ENCODE measurements around the gene PRAC2.

DNA sequence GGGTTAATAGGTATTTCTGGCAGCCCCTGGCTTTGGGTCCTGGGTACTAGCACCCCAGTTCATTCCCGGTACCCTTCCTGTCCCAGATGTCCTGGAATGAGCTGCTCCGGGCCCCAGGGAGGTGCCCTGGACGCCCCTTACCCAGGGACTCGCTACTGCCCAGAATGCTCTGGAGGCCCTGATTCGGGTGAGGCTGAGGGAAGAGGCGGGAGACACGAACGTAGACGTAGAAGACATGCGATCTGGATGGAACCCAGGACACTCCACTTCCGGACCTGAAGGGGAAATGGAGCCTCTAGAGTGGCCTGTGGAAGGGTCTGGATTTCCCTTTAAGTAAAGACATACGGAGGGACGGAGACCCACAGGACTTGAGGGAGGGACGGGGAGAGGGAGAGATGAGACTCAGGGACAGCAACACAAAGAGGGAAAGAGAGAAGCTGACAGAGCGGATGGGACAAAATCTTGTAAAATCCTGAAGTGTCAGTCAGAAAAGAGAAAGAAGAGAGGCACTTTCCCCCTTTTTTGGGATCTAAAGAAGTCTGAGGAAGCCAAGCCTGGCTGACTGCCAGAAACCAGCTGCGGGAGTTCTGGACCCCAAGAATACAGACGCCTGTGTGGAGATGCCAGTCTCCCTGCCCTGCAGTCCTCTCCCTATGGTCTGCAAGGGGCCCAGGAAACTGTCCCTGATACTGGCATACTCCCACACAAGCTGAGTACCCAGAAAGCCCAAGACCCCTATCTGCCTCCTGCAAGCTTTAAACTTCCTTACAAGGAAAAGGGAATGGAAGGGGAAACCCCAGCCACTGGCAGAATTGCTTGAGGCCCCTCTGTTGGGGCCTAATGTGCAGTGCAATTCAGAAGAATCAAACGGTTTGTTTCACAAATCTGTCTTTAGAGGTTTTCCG lies 6.6 kb downstream of the PRAC2 start:
- TF ChIP-seq, protein P1, sequence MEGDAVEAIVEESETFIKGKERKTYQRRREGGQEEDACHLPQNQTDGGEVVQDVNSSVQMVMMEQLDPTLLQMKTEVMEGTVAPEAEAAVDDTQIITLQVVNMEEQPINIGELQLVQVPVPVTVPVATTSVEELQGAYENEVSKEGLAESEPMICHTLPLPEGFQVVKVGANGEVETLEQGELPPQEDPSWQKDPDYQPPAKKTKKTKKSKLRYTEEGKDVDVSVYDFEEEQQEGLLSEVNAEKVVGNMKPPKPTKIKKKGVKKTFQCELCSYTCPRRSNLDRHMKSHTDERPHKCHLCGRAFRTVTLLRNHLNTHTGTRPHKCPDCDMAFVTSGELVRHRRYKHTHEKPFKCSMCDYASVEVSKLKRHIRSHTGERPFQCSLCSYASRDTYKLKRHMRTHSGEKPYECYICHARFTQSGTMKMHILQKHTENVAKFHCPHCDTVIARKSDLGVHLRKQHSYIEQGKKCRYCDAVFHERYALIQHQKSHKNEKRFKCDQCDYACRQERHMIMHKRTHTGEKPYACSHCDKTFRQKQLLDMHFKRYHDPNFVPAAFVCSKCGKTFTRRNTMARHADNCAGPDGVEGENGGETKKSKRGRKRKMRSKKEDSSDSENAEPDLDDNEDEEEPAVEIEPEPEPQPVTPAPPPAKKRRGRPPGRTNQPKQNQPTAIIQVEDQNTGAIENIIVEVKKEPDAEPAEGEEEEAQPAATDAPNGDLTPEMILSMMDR (IDR thresholded peaks at IDR 0.05; ENCODE audit: low read depth, low read length): no peak
- no peak for TF ChIP-seq POLR2A (IDR thresholded peaks at IDR 0.05; ENCODE audit: extremely low read depth, insufficient read length)
